Left cardiac atrium (tissue), 4 donors: ENCODE measurements around the gene AMER2. TPM values are rescaled to one million over a fixed set of nuclear protein-coding genes. Genes with fewer than 3 reads are reported as not detected.

ENCODE experiments used
- ATAC-seq, 2 donors: fragments of 200-7000 bp; cut with Tn5 transposase; one replicate each; pipeline ENCODE4 v1.9.1; 2020; ENCODE audit warnings: mild to moderate bottlenecking in 2 of 2, moderate library complexity in 2 of 2
- DNase-seq: peaks from one replicate; pipeline ENCODE4 v3.0.0-alpha.2; 2020
- intact Hi-C, 2 donors: fragments of 100-400 bp; cut with DNase I; formaldehyde crosslinking; loops; one replicate each; pipeline versions ENCODE4 v1.14.1 to v1.15.1; 2022 to 2023
- long read RNA-seq: library from polyadenylated mRNA; unstranded; transcript quantifications from one replicate; pipeline ENCODE4 v2.0.0, GENCODE V29; 2021
- total RNA-seq, 2 donors: library from RNA; stranded (reverse); fragmentation: NEBNext Ultra II Directional; extraction: Animal tissue kit (Norgen Biotek cat#: 25700); gene quantifications; one replicate each; pipeline ENCODE4 v1.2.1, GENCODE V29; 2021
- donor health status: DM: no; HTN: yes; CAD: no.
- donor health status: DM: no; HTN: yes; CAD: no; lungs with severe emphysema.
- donor health status: DM: yes; HTN: yes; CAD: no.
- donor health status: Dilated cardiomyopathy.

AMER2 gene
- total RNA-seq, result not detected
- long read RNA-seq, result 0 reads

- ATAC-seq (peak; percentile 37 to 44), DNase-seq (peak; percentile 44)
- intact Hi-C loops, result no loop called here
Observed at GRCh38 chr13:25171517-25172302, at the start of gene AMER2. AMER2 (minus strand) TSS chr13:25172288; CDS start chr13:25171619, 669 bp downstream.

- intact Hi-C loops, result no loop called here
- ATAC-seq (no peak), DNase-seq (no peak)
Observed at GRCh38 chr13:25218019-25218418, 45.9 kb upstream of the AMER2 start.

GRCh38 chr13:25217023-25217885 lies 45.2 kb upstream of the AMER2 start:
- intact Hi-C loops, result no loop called here
- ATAC-seq (no peak), DNase-seq (no peak)

- intact Hi-C loops, result no loop called here
- ATAC-seq (no peak), DNase-seq (no peak)
Observed at GRCh38 chr13:25215253-25215575, 43.1 kb upstream of the AMER2 start.

GRCh38 chr13:25214491-25215252 lies 42.6 kb upstream of the AMER2 start:
- intact Hi-C loops, result no loop called here
- peak in 1 of 2 donors; percentile 27 for ATAC-seq
- DNase-seq, result peak; percentile 29

- intact Hi-C loops, result no loop called here
- ATAC-seq (no peak), DNase-seq (no peak)
Observed at GRCh38 chr13:25213715-25214114, 41.6 kb upstream of the AMER2 start.

GRCh38 chr13:25210842-25211569 lies 38.9 kb upstream of the AMER2 start:
- DNase-seq, result no peak
- intact Hi-C loops, result no loop called here
- ATAC-seq, result no peak

- no peak for ATAC-seq
- intact Hi-C loops, result no loop called here
- no peak for DNase-seq
Observed at GRCh38 chr13:25207291-25207810, 35.3 kb upstream of the AMER2 start.

GRCh38 chr13:25204863-25205262 lies 32.8 kb upstream of the AMER2 start:
- ATAC-seq (no peak), DNase-seq (no peak)
- intact Hi-C loops, result no loop called here

GRCh38 chr13:25203127-25203740 lies 31.1 kb upstream of the AMER2 start:
- no peak for ATAC-seq
- DNase-seq, result no peak
- intact Hi-C loops, result no loop called here

GRCh38 chr13:25200783-25201182 lies 28.7 kb upstream of the AMER2 start:
- ATAC-seq, result no peak

GRCh38 chr13:25198647-25199046 lies 26.6 kb upstream of the AMER2 start:
- DNase-seq, result no peak
- no peak for ATAC-seq
- intact Hi-C loops, result no loop called here

More at GRCh38 chr13:25200783-25201182, 28.7 kb upstream of the AMER2 start:
- intact Hi-C loops, result no loop called here
- DNase-seq, result no peak

GRCh38 chr13:25196971-25197370 lies 24.9 kb upstream of the AMER2 start:
- intact Hi-C loops, result no loop called here
- DNase-seq (no peak), ATAC-seq (no peak)

- ATAC-seq, result no peak
- intact Hi-C loops, result no loop called here
- no peak for DNase-seq
Observed at GRCh38 chr13:25192936-25193335, 20.8 kb upstream of the AMER2 start.

- DNase-seq, result no peak
- ATAC-seq, result no peak
- intact Hi-C loops, result no loop called here
Observed at GRCh38 chr13:25192489-25192888, 20.4 kb upstream of the AMER2 start.

- DNase-seq (no peak), ATAC-seq (no peak)
- intact Hi-C loops, result no loop called here
Observed at GRCh38 chr13:25192052-25192451, 20.0 kb upstream of the AMER2 start.

- intact Hi-C loops, result no loop called here
- DNase-seq (no peak), ATAC-seq (no peak)
Observed at GRCh38 chr13:25190771-25191170, 18.7 kb upstream of the AMER2 start.

- intact Hi-C loops, result no loop called here
- DNase-seq (no peak), ATAC-seq (no peak)
Observed at GRCh38 chr13:25190256-25190655, 18.2 kb upstream of the AMER2 start.

GRCh38 chr13:25187596-25187995 lies 15.5 kb upstream of the AMER2 start:
- intact Hi-C loops, result no loop called here

More at GRCh38 chr13:25187596-25187995, 15.5 kb upstream of the AMER2 start:
- ATAC-seq, result no peak
- DNase-seq, result no peak
